Endothelial cell of umbilical vein (primary cell): ENCODE results near the gene RBM20. TPM values are rescaled to one million over a fixed set of nuclear protein-coding genes. Genes with fewer than 3 reads are reported as not detected.

Experiments used
- BruUV-seq: library from RNA; stranded (reverse); fragments of 400-500 nt; replicated peaks from 2 replicates; lab custom pipeline; 2021; lab: Mats Ljungman, UMichigan
- CTCF ChIA-PET: fragments of 300-600, 350-600 bp; sonication (Branson Sonifier 250); formaldehyde crosslinking; loops from one replicate; lab custom pipeline; 2021; ENCODE audit warnings: antibody characterized with exemption, inconsistent platforms; lab: Charles Lee
- POLR2A ChIA-PET: fragments of 300-600, 350-600 bp; sonication (Branson Sonifier 250); formaldehyde crosslinking; loops from one replicate; lab custom pipeline; 2021; ENCODE audit warnings: antibody characterized with exemption, inconsistent platforms; lab: Charles Lee
- DNase-seq: peaks from one replicate; pipeline ENCODE4 v3.0.0-alpha.2; 2011; ENCODE audit warnings: low read depth, low spot score
- FAIRE-seq: peaks from 2 replicates; lab custom pipeline; 2011; peaks lifted over from hg19 to GRCh38; lab: Jason Lieb, UNC
- H2AFZ ChIP-seq: 2 replicates; pipeline ENCODE4 v1.6.0; 2012; ENCODE audit warnings: low read depth, low read length, control low read depth, inconsistent platforms
- H3K27ac ChIP-seq: 2 replicates; pipeline ENCODE4 v1.5.1; 2011; ENCODE audit warnings: low read depth, mild to moderate bottlenecking, control low read depth, low read length, moderate library complexity; ENCODE audit not compliant: insufficient read depth
- H3K27me3 ChIP-seq, 2 experiments: 2 replicates each; pipeline versions ENCODE4 v1.6.0 to v1.6.1; 2011; ENCODE audit warnings: low read length in 2 of 2, mixed read lengths in 1 of 2; ENCODE audit not compliant: control insufficient read depth in 2 of 2, insufficient read depth in 2 of 2
- H3K36me3 ChIP-seq, 2 experiments: 2 replicates in 1 of 2; 3 replicates in 1 of 2; pipeline ENCODE4 v1.5.1; 2011; ENCODE audit warnings: low read length in 2 of 2, mild to moderate bottlenecking in 1 of 2, moderate library complexity in 1 of 2; ENCODE audit not compliant: control insufficient read depth in 2 of 2, insufficient read depth in 2 of 2; ENCODE audit errors: extremely low read depth in 1 of 2
- H3K4me1 ChIP-seq: 3 replicates; pipeline ENCODE4 v1.5.1; 2011; ENCODE audit warnings: mild to moderate bottlenecking, low read length; ENCODE audit not compliant: control insufficient read depth, insufficient read depth; ENCODE audit errors: extremely low read depth
- H3K4me2 ChIP-seq: 2 replicates; pipeline ENCODE4 v1.6.1; 2011; ENCODE audit warnings: low read length, control low read depth, mixed read lengths; ENCODE audit not compliant: insufficient read depth
- H3K4me3 ChIP-seq, 3 experiments: fragments of 200-600 bp in 1 of 3; sonication (generic), shearing (Covaris generic) in 1 of 3; replicated peaks in 1 of 3; 2 replicates each; pipeline ENCODE4 v1.5.1; 2011 to 2016; ENCODE audit warnings: control low read depth in 3 of 3, low read length in 3 of 3, mild to moderate bottlenecking in 2 of 3, inconsistent platforms in 1 of 3, low read depth in 1 of 3, moderate library complexity in 1 of 3; ENCODE audit not compliant: insufficient read depth in 1 of 3
- H3K79me2 ChIP-seq: 2 replicates; pipeline ENCODE4 v1.6.0; 2012; ENCODE audit warnings: low read length, inconsistent platforms; ENCODE audit not compliant: control insufficient read depth, insufficient read depth
- H3K9ac ChIP-seq: replicated peaks from 2 replicates; pipeline ENCODE3; 2011; ENCODE audit warnings: low read length, control low read depth; ENCODE audit not compliant: insufficient read depth; ENCODE audit errors: extremely low read depth
- H3K9me1 ChIP-seq: replicated peaks from 3 replicates; pipeline ENCODE4 v1.6.0; 2011; ENCODE audit warnings: mild to moderate bottlenecking, low read length; ENCODE audit not compliant: control insufficient read depth, insufficient read depth; ENCODE audit errors: extremely low read depth
- H3K9me3 ChIP-seq: replicated peaks from 2 replicates; pipeline ENCODE4 v1.5.1; 2012; ENCODE audit warnings: low read length, inconsistent platforms; ENCODE audit not compliant: control insufficient read depth, insufficient read depth
- H4K20me1 ChIP-seq: replicated peaks from 2 replicates; pipeline ENCODE3; 2011; ENCODE audit warnings: mild to moderate bottlenecking, low read length; ENCODE audit not compliant: control insufficient read depth, insufficient read depth; ENCODE audit errors: extremely low read depth
- FOS ChIP-seq: IDR thresholded peaks from 2 replicates; pipeline ENCODE4 v1.6.1; 2011; ENCODE audit warnings: mild to moderate bottlenecking, low read length, moderate library complexity, borderline replicate concordance; ENCODE audit not compliant: insufficient read depth
- JUN ChIP-seq: IDR thresholded peaks from 2 replicates; pipeline ENCODE4 v1.6.1; 2011; ENCODE audit warnings: borderline replicate concordance, low read depth; ENCODE audit not compliant: insufficient read length, insufficient read depth
- MYC ChIP-seq: IDR thresholded peaks from one replicate; pipeline ENCODE4 v1.6.1; 2011; ENCODE audit warnings: mild to moderate bottlenecking, low read depth, low read length
- dilution Hi-C: fragments of 300-500 bp; cut with MboI; formaldehyde crosslinking; loops from one replicate; pipeline ENCODE4 v1.15.0; 2019; ENCODE audit warnings: low sequenced_read_pairs; ENCODE audit not compliant: extremely low pct_ligation_motif_present
- intact Hi-C: fragments of 100-400 bp; cut with micrococcal nuclease; formaldehyde crosslinking; loops from one replicate; pipeline ENCODE4 v1.10.0; 2022
- polyA plus RNA-seq, 4 experiments: library from polyadenylated mRNA; depleted of rRNA in 3 of 4; stranded (reverse) in 3 of 4; unstranded in 1 of 4; fragments of >200 nt; gene quantifications; 2 replicates each; pipeline versions ENCODE4 v1.2.1 to v1.2.3, GENCODE V29; 2011 to 2012; ENCODE audit warnings: missing spikeins in 1 of 4
- total RNA-seq: library from RNA; stranded (reverse); gene quantifications from 2 replicates; pipeline ENCODE4 v1.2.3, GENCODE V29; 2021
- TF ChIP-seq, protein P1 (sequence below), 2 donors: IDR thresholded peaks; 1 replicate in 1 of 2; 2 replicates in 1 of 2; pipeline ENCODE4 v1.5.1; 2011; ENCODE audit warnings: low read length in 2 of 2, mild to moderate bottlenecking in 2 of 2, moderate library complexity in 2 of 2, control low read depth in 1 of 2, inconsistent platforms in 1 of 2, low read depth in 1 of 2; ENCODE audit not compliant: insufficient read depth in 1 of 2; ENCODE audit errors: extremely low read depth in 1 of 2

The RBM20 gene
- total and polyA plus RNA-seq, 2 donors (not counting 3 experiments of a cell fraction or from before 2014, with no cell fraction given): 0.04 TPM; not detected in 1

DNA sequence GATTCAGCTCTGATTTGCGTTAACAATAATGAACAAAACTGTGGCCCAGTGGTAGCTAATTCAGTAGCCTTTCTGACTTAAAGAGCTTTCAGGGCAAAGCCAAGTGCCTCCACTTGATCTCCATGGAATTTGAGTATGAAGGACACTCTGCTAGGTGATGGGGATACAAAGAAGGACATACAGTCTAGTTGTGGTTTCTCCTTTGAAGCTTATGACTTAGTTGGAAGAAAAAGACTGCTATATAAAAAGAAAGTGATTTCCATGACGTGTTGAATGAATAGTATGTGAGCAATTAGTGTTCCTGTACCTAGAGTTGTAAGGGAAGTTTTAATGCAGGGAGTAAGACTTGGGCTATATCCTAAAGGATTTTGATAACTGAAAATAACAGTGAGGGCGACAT is 235.9 kb downstream of the RBM20 start:
- dilution Hi-C loops (no loop called here), intact Hi-C loops (no loop called here)
- FAIRE-seq (no peak), DNase-seq (no peak)
- H3K9me1 ChIP-seq: no peaks in the 10 kb centered on the region
- H2AFZ ChIP-seq: no peak overlapping the region
- no TSS peak for BruUV-seq
- TF ChIP-seq FOS: no peak
- no peak overlapping the region for H3K9ac ChIP-seq
- no peaks in the 10 kb centered on the region for H3K27me3 ChIP-seq
- H3K4me2 ChIP-seq: no peak overlapping the region
- H3K4me1 ChIP-seq: no peaks in the 10 kb centered on the region
- H3K79me2 ChIP-seq: no peaks in the 10 kb centered on the region
- POLR2A ChIA-PET: interaction anchor here (0.6 kb wide), 1 partner anchor 39 kb away, joined by 3 read pairs; the partner anchor contains the start of gene BBIP1
- H3K9me3 ChIP-seq: no peaks in the 10 kb centered on the region
- CTCF ChIA-PET: interaction anchor here (1.0 to 1.4 kb wide), 2 partner anchors 9 to 14 kb away, joined by 3 read pairs; no protein-coding TSS in a partner anchor
- H3K27ac ChIP-seq: no peak overlapping the region
- no peaks in the 10 kb centered on the region for H4K20me1 ChIP-seq
- no peaks in the 10 kb centered on the region for H3K36me3 ChIP-seq
- no peak overlapping the region for H3K4me3 ChIP-seq

DNA sequence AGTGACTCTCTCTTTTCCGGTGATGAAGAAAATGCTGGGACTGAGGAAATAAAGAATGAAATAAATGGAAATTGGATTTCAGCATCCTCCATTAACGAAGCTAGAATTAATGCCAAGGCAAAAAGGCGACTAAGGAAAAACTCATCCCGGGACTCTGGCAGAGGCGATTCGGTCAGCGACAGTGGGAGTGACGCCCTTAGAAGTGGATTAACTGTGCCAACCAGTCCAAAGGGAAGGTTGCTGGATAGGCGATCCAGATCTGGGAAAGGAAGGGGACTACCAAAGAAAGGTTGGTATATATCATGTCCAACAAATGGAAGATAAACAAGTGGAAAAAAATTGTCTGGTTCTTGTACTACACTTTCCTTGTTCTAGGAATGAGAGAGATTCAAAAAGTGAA is 237.1 kb downstream of the RBM20 start:
- Histone ChIP-seq H3K9ac (no peak overlapping the region), H3K4me3 (no peak overlapping the region), H3K27me3 (no peaks in the 10 kb centered on the region), H3K9me1 (no peaks in the 10 kb centered on the region), H3K9me3 (no peaks in the 10 kb centered on the region), H2AFZ (no peak overlapping the region), H3K36me3 (no peaks in the 10 kb centered on the region), H3K4me2 (no peak overlapping the region), H3K79me2 (no peaks in the 10 kb centered on the region), H3K27ac (no peak overlapping the region), H4K20me1 (no peaks in the 10 kb centered on the region), H3K4me1 (no peaks in the 10 kb centered on the region)
- dilution Hi-C loops (no loop called here), intact Hi-C loops (no loop called here)
- BruUV-seq: no TSS peak
- FAIRE-seq: no peak
- TF ChIP-seq, protein P1, sequence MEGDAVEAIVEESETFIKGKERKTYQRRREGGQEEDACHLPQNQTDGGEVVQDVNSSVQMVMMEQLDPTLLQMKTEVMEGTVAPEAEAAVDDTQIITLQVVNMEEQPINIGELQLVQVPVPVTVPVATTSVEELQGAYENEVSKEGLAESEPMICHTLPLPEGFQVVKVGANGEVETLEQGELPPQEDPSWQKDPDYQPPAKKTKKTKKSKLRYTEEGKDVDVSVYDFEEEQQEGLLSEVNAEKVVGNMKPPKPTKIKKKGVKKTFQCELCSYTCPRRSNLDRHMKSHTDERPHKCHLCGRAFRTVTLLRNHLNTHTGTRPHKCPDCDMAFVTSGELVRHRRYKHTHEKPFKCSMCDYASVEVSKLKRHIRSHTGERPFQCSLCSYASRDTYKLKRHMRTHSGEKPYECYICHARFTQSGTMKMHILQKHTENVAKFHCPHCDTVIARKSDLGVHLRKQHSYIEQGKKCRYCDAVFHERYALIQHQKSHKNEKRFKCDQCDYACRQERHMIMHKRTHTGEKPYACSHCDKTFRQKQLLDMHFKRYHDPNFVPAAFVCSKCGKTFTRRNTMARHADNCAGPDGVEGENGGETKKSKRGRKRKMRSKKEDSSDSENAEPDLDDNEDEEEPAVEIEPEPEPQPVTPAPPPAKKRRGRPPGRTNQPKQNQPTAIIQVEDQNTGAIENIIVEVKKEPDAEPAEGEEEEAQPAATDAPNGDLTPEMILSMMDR (IDR thresholded peaks at IDR 0.05; ENCODE audit: extremely low read depth in 1 of 2, insufficient read depth in 1 of 2, low read depth in 1 of 2, low read length in 2 of 2): no peak
- TF ChIP-seq JUN (no peak), MYC (no peak)
- ChIA-PET POLR2A (no interaction called here), CTCF (interaction anchor here (2.0 kb wide), 1 partner anchor 135 kb away, joined by 10 read pairs; no protein-coding TSS in a partner anchor)
- DNase-seq: no peak
